ENCODE data around the gene CDH1.
"Not testable (repeated sequence)": the region's sequence is repeated elsewhere in the genome, so short reads cannot be mapped to it uniquely, and the experiment has no call there.

The CDH1 gene

GRCh38 chr16:68737046-68737729 lies at the start of gene CDH1:
CDH1 (plus strand) TSS chr16:68737292; CDS start chr16:68737416, 124 bp downstream.
- DNase-seq (ENCODE audit: low read depth): no peak

GRCh38 chr16:68689921-68690320 lies 47.2 kb upstream of the CDH1 start:
- DNase-seq (ENCODE audit: low read depth): no peak

- no peak for DNase-seq (ENCODE audit: low read depth)
These were observed 41.5 kb upstream of the CDH1 start for GRCh38 chr16:68695575-68695974.

- DNase-seq (ENCODE audit: low read depth): no peak
These were observed 40.6 kb upstream of the CDH1 start for GRCh38 chr16:68696514-68696913.

- no peak for DNase-seq (ENCODE audit: low read depth)
These were observed 39.0 kb upstream of the CDH1 start for GRCh38 chr16:68698091-68698490.

GRCh38 chr16:68700120-68700519 lies 37.0 kb upstream of the CDH1 start:
- no peak for DNase-seq (ENCODE audit: low read depth)

- no peak for DNase-seq (ENCODE audit: low read depth)
These were observed 36.3 kb upstream of the CDH1 start for GRCh38 chr16:68700831-68701230.

- peak; percentile 61 for DNase-seq (ENCODE audit: low read depth)
These were observed 32.7 kb upstream of the CDH1 start for GRCh38 chr16:68704232-68704867.

GRCh38 chr16:68707340-68708152 lies 29.5 kb upstream of the CDH1 start:
- no peak for DNase-seq (ENCODE audit: low read depth)

- no peak for DNase-seq (ENCODE audit: low read depth)
These were observed 26.9 kb upstream of the CDH1 start for GRCh38 chr16:68710211-68710610.

- DNase-seq (ENCODE audit: low read depth): no peak
These were observed 25.5 kb upstream of the CDH1 start for GRCh38 chr16:68711421-68712139.

GRCh38 chr16:68713361-68713760 lies 23.7 kb upstream of the CDH1 start:
- no peak for DNase-seq (ENCODE audit: low read depth)

GRCh38 chr16:68715471-68715870 lies 21.6 kb upstream of the CDH1 start:
- DNase-seq (ENCODE audit: low read depth): no peak

GRCh38 chr16:68716516-68716915 lies 20.6 kb upstream of the CDH1 start:
- DNase-seq (ENCODE audit: low read depth): not testable (repeated sequence)

GRCh38 chr16:68717684-68718083 lies 19.4 kb upstream of the CDH1 start:
- no peak for DNase-seq (ENCODE audit: low read depth)

- DNase-seq (ENCODE audit: low read depth): no peak
These were observed 18.5 kb upstream of the CDH1 start for GRCh38 chr16:68718590-68718989.

- DNase-seq (ENCODE audit: low read depth): no peak
These were observed 17.1 kb upstream of the CDH1 start for GRCh38 chr16:68719993-68720489.

- no peak for DNase-seq (ENCODE audit: low read depth)
These were observed 14.7 kb upstream of the CDH1 start for GRCh38 chr16:68722119-68723024.

- no peak for DNase-seq (ENCODE audit: low read depth)
These were observed 12.3 kb upstream of the CDH1 start for GRCh38 chr16:68724797-68725196.

- no peak for DNase-seq (ENCODE audit: low read depth)
These were observed 8.6 kb upstream of the CDH1 start for GRCh38 chr16:68728523-68728922.

GRCh38 chr16:68731637-68732036 lies 5.5 kb upstream of the CDH1 start:
- no peak for DNase-seq (ENCODE audit: low read depth)
